ENCODE data around the gene GPRIN3. TPM values are rescaled to one million over a fixed set of nuclear protein-coding genes. Genes with fewer than 3 reads are reported as not detected.

The GPRIN3 gene
- total RNA-seq, 1 donor from 2014 or later: 0.10 TPM

DNA sequence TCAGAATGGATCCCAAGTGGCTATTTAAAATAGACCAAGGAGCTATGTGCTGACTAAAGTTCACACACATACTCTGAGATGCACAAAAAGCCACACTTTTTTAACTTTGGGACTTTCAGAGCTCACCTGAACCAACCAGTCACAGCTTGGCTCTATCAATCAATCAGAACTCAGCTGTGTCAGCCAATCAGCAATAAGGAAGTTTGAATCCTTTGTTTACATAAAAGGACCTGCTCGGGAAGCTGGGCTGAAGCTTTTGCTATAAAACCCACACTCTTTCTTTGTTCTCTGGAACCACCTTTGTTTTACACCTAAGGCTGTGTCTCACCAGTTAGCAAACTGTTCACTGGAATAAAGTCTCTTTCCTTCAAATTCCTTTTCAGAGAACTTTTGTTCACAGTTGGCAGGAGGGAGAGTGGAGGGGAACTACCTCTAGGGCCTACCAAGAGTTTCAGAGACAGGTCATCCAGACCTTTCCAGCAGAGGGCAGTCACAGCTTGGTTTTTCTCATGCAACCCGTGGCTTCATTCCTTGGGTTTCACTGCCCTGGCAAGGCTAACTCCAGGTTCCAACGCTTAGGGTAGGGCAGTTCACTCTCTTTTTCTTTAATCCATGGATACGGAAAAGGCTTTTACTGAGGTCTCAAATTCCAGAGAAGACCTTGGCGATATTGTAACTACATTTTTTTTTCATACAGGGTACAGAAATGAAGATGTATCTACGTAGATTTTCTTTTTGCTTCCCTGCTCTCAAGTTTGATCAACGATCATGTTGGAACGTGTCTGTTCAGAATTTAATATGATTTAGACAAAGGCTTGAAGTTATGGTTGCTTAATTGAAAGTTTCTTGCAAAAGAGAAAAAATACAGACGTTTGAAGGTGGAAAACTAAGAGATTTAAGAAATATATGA lies 80.7 kb downstream of the GPRIN3 start:
- Mint-ChIP-seq H3K4me1 (ENCODE audit: low read depth) (peaks cover 7% of the 10 kb centered on the region), H3K9me3 (ENCODE audit: low read depth) (no peaks in the 10 kb centered on the region), H3K27ac (ENCODE audit: unreplicated experiment) (no peak overlapping the region), H3K27me3 (ENCODE audit: low read depth) (no peaks in the 10 kb centered on the region), H3K4me3 (ENCODE audit: unreplicated experiment) (no peak overlapping the region), H3K36me3 (ENCODE audit: low read depth) (no peaks in the 10 kb centered on the region)
- no peak for DNase-seq (ENCODE audit: low spot score)
- TF ChIP-seq, protein P1, sequence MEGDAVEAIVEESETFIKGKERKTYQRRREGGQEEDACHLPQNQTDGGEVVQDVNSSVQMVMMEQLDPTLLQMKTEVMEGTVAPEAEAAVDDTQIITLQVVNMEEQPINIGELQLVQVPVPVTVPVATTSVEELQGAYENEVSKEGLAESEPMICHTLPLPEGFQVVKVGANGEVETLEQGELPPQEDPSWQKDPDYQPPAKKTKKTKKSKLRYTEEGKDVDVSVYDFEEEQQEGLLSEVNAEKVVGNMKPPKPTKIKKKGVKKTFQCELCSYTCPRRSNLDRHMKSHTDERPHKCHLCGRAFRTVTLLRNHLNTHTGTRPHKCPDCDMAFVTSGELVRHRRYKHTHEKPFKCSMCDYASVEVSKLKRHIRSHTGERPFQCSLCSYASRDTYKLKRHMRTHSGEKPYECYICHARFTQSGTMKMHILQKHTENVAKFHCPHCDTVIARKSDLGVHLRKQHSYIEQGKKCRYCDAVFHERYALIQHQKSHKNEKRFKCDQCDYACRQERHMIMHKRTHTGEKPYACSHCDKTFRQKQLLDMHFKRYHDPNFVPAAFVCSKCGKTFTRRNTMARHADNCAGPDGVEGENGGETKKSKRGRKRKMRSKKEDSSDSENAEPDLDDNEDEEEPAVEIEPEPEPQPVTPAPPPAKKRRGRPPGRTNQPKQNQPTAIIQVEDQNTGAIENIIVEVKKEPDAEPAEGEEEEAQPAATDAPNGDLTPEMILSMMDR (IDR thresholded peaks at IDR 0.05): peak; percentile 90

DNA sequence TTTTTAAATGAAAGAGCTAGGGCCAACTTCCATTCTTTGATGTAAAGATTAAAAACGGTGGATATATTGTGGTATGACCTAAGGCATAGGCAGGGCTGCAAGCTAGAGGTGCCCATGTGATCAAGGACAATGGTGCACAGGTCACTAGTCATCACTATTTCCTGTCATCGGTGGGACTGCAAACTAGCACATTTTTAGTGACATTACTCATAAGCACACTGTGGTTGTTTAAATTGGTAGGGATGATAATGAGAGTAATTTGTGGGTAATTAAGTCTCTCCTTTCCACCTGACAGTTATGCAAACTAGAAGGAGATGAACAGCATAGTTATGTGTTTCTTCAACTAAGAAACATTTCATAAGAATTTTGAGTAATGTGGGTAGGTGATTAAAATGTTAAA lies 85.4 kb downstream of the GPRIN3 start:
- no peak for DNase-seq (ENCODE audit: low spot score)
- Mint-ChIP-seq H3K27me3 (ENCODE audit: low read depth) (no peaks in the 10 kb centered on the region), H3K36me3 (ENCODE audit: low read depth) (no peaks in the 10 kb centered on the region), H3K4me3 (ENCODE audit: unreplicated experiment) (no peak overlapping the region), H3K4me1 (ENCODE audit: low read depth) (peaks cover 18% of the 10 kb centered on the region), H3K9me3 (ENCODE audit: low read depth) (no peaks in the 10 kb centered on the region), H3K27ac (ENCODE audit: unreplicated experiment) (no peak overlapping the region)
- TF ChIP-seq, protein P1 (IDR thresholded peaks at IDR 0.05): no peak

DNA sequence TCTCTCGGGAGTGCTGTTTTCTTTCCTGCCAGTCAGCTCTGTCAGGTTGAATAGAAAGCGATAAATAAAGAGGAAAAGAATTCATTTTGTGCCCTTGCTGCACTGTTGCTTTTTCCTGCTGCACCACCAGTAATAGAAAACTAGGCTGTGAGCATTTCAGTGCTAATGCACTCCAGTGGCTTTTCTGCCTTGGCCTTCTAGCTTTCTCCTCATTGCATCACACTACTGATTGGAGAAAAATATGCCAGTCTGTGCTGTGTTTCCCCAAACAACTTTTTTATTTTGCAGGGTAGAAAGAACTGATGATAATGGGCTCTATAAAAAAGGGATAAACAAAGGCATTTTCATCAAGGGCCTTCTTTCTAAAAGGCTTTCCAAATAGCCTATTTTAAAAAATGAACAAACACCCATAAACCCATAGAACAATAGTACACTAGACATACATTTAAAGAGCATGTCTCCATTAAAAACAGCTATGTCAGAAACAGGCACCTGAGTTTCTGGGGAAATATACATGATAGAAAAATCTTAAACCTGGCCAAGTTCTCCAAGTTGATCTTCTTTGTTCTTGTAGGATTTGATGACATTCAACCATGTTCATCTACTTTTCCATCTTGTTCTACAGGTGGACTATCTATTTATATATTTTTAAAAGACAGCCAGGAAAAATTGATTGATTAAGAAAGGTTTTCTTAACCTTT lies 86.3 kb downstream of the GPRIN3 start:
- H3K4me3 Mint-ChIP-seq (ENCODE audit: unreplicated experiment): no peak overlapping the region
- TF ChIP-seq, protein P1 (IDR thresholded peaks at IDR 0.05): no peak
- DNase-seq (ENCODE audit: low spot score): no peak
- H3K36me3 Mint-ChIP-seq (ENCODE audit: low read depth): no peaks in the 10 kb centered on the region
- H3K9me3 Mint-ChIP-seq (ENCODE audit: low read depth): no peaks in the 10 kb centered on the region
- H3K27me3 Mint-ChIP-seq (ENCODE audit: low read depth): no peaks in the 10 kb centered on the region
- H3K27ac Mint-ChIP-seq (ENCODE audit: unreplicated experiment): no peak overlapping the region
- peaks cover 15% of the 10 kb centered on the region for H3K4me1 Mint-ChIP-seq (ENCODE audit: low read depth)

DNA sequence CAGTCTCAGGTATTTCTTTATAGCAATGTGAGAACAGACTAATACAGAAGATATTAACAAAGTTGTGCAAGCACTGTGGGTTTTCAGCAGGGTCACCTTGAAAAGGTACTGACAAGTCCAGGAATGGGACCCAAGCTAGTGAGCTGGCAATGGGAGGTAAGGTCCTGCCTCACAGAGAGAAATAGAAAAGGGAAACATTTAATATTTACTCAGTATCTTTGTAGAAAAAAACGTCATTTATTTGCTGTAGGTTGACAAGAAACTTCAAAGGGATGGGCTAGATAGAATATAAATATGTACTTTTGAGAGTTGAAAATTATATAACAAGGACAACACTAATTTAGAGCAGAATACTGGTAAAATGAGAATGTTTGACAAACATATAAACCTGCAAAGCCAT lies 89.0 kb downstream of the GPRIN3 start:
- Mint-ChIP-seq H3K27ac (ENCODE audit: unreplicated experiment) (no peak overlapping the region), H3K36me3 (ENCODE audit: low read depth) (no peaks in the 10 kb centered on the region), H3K4me3 (ENCODE audit: unreplicated experiment) (no peak overlapping the region), H3K4me1 (ENCODE audit: low read depth) (peaks cover 15% of the 10 kb centered on the region), H3K9me3 (ENCODE audit: low read depth) (no peaks in the 10 kb centered on the region), H3K27me3 (ENCODE audit: low read depth) (peaks cover 3% of the 10 kb centered on the region)
- DNase-seq (ENCODE audit: low spot score): no peak
- TF ChIP-seq, protein P1 (IDR thresholded peaks at IDR 0.05): no peak

DNA sequence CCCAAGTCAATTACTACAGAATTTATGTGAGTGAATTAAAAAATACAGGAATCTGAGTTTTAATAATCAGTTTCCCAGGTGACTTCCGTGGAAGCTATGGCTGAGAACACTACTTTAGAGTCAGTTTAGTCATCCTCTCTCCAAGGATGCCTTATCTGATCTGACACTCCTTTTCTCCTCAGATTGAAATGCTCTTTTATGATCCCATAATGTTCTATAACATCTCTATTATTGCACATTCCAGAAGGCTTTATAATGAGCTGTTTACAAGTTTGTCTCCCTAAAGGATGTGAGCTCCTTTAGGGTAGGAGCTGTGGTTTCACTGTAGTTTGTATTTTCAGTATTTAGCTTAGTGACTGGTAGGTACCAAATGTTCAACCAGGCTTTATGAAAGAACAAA lies 90.0 kb downstream of the GPRIN3 start:
- no peak overlapping the region for H3K27ac Mint-ChIP-seq (ENCODE audit: unreplicated experiment)
- H3K36me3 Mint-ChIP-seq (ENCODE audit: low read depth): no peaks in the 10 kb centered on the region
- no peaks in the 10 kb centered on the region for H3K9me3 Mint-ChIP-seq (ENCODE audit: low read depth)
- H3K4me1 Mint-ChIP-seq (ENCODE audit: low read depth): peaks cover 15% of the 10 kb centered on the region
- H3K27me3 Mint-ChIP-seq (ENCODE audit: low read depth): peaks cover 3% of the 10 kb centered on the region
- no peak for DNase-seq (ENCODE audit: low spot score)
- TF ChIP-seq, protein P1 (IDR thresholded peaks at IDR 0.05): no peak
- H3K4me3 Mint-ChIP-seq (ENCODE audit: unreplicated experiment): no peak overlapping the region
